Prostate gland (tissue), 2 donors: ENCODE data around the gene CHST10.

Source experiments
- POLR2A ChIP-seq: fragments of 450-650 bp; IDR thresholded peaks from one replicate; pipeline ENCODE4 v1.6.1; 2016; ENCODE audit warnings: antibody characterized with exemption, mild to moderate bottlenecking
- POLR2AphosphoS5 ChIP-seq: sonication (generic); formaldehyde crosslinking; IDR thresholded peaks from one replicate; pipeline ENCODE4 v1.6.1; 2017; ENCODE audit warnings: antibody characterized with exemption
- TF ChIP-seq, protein P1 (sequence below), 4 experiments: fragments of 200-600 bp in 2 of 4; fragments of 450-650 bp in 2 of 4; sonication (generic) in 2 of 4; IDR thresholded peaks; 1 replicate in 3 of 4; 2 replicates in 1 of 4; pipeline ENCODE4 v1.5.1; 2016 to 2019; ENCODE audit warnings: antibody characterized with exemption in 4 of 4, mild to moderate bottlenecking in 2 of 4, moderate library complexity in 2 of 4

DNA sequence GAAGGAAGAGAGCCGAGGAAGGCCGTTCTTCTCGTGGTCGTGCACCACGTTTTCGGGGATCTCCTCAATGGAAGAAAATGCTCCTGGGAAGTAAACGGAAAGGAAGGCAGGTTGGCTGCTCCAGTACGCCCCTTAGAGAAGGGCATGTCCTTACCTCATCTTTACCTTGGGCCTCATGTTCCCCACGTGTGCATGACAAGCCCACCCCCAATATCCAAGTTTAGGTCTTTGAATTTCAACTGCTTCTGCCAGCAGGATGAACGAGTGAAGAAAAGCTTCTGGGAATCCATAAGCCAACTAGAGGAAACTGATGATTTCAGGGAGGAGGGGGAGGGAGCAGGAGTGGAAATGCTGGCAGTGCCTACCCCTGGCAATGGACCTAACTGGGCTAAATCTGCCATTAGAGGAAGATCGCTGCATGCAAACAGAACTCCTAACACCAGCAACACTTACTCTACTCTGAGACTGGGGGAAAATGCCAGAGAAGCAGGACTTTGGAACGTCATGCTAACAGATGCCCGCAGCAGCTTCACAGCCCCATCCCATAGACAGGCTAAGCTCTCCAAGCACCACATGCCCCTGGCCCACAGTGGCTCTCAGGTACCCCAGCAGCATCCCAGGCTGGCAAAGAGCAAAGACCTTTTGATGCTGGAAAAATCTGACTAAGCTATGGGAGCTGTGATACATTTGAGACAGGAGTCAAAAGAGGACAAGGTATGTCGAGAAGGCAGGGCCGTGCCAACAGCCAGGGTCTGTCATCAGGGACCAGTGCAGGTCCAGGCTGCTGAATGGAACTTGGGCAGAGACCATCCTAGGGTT is 21.7 kb downstream of the CHST10 start:
- TF ChIP-seq, protein P1, sequence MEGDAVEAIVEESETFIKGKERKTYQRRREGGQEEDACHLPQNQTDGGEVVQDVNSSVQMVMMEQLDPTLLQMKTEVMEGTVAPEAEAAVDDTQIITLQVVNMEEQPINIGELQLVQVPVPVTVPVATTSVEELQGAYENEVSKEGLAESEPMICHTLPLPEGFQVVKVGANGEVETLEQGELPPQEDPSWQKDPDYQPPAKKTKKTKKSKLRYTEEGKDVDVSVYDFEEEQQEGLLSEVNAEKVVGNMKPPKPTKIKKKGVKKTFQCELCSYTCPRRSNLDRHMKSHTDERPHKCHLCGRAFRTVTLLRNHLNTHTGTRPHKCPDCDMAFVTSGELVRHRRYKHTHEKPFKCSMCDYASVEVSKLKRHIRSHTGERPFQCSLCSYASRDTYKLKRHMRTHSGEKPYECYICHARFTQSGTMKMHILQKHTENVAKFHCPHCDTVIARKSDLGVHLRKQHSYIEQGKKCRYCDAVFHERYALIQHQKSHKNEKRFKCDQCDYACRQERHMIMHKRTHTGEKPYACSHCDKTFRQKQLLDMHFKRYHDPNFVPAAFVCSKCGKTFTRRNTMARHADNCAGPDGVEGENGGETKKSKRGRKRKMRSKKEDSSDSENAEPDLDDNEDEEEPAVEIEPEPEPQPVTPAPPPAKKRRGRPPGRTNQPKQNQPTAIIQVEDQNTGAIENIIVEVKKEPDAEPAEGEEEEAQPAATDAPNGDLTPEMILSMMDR (IDR thresholded peaks at IDR 0.05), result no peak
- TF ChIP-seq POLR2AphosphoS5, result no peak
- TF ChIP-seq POLR2A, result no peak
